ENCODE results near the gene TIRAP.

DNA sequence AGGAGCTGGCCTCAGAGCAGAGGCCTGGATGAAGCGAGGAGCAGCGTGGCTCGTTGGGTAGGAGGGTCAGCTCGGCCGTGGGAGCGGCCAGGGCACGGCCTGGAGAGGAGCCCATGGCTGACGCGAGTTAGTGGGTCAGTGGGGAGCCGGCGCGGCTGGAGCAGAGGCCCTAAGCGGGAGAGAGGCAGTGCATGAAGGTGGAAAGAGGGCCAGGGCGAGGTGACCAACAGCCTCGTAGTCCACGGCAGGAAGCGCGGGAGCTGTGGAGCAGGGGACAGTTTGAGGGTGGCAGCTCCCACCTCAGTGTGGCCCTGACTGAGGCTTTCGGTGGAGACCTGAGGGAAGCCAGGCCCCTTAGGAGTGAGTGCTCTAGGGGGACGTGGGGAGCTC, 45.1 kb downstream of the TIRAP start:
- TF ChIP-seq, protein P1, sequence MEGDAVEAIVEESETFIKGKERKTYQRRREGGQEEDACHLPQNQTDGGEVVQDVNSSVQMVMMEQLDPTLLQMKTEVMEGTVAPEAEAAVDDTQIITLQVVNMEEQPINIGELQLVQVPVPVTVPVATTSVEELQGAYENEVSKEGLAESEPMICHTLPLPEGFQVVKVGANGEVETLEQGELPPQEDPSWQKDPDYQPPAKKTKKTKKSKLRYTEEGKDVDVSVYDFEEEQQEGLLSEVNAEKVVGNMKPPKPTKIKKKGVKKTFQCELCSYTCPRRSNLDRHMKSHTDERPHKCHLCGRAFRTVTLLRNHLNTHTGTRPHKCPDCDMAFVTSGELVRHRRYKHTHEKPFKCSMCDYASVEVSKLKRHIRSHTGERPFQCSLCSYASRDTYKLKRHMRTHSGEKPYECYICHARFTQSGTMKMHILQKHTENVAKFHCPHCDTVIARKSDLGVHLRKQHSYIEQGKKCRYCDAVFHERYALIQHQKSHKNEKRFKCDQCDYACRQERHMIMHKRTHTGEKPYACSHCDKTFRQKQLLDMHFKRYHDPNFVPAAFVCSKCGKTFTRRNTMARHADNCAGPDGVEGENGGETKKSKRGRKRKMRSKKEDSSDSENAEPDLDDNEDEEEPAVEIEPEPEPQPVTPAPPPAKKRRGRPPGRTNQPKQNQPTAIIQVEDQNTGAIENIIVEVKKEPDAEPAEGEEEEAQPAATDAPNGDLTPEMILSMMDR (IDR thresholded peaks at IDR 0.05), result no peak
- TF ChIP-seq POLR2A (IDR thresholded peaks at IDR 0.05), result no peak

All from heart left ventricle (tissue), 13 donors.